ENCODE results near the gene SPATC1L.

The SPATC1L gene

GRCh38 chr21:46163380-46163779 is 20.9 kb downstream of the SPATC1L start:
- no peak overlapping the region for H3K4me3 ChIP-seq (ENCODE audit: low read depth in 1 of 2, low read length in 2 of 2)
- H3K27me3 ChIP-seq (ENCODE audit: low read depth, low read length): no peaks in the 10 kb centered on the region
- H3K4me1 ChIP-seq (ENCODE audit: control insufficient read depth in 1 of 2, insufficient read depth in 2 of 2, low read length in 2 of 2): no peaks in the 10 kb centered on the region
- no peaks in the 10 kb centered on the region for H3K36me3 ChIP-seq (ENCODE audit: control insufficient read depth in 1 of 2, insufficient read depth in 2 of 2, low read length in 2 of 2)
- no peak overlapping the region for H3K27ac ChIP-seq (ENCODE audit: low read length)
- no peaks in the 10 kb centered on the region for H3K9me3 ChIP-seq (ENCODE audit: control insufficient read depth in 1 of 2, low read length in 2 of 2)

GRCh38 chr21:46161633-46162592 is 22.3 kb downstream of the SPATC1L start:
- H3K27ac ChIP-seq (ENCODE audit: low read length): no peak overlapping the region
- H3K36me3 ChIP-seq (ENCODE audit: control insufficient read depth in 1 of 2, insufficient read depth in 2 of 2, low read length in 2 of 2): no peaks in the 10 kb centered on the region
- peak overlapping the region in 1 of 2 donors; percentile 28 for H3K4me3 ChIP-seq (ENCODE audit: low read depth in 1 of 2, low read length in 2 of 2)
- H3K27me3 ChIP-seq (ENCODE audit: low read depth, low read length): no peaks in the 10 kb centered on the region
- H3K4me1 ChIP-seq (ENCODE audit: control insufficient read depth in 1 of 2, insufficient read depth in 2 of 2, low read length in 2 of 2): no peaks in the 10 kb centered on the region
- no peaks in the 10 kb centered on the region for H3K9me3 ChIP-seq (ENCODE audit: control insufficient read depth in 1 of 2, low read length in 2 of 2)

- Histone ChIP-seq H3K27ac (ENCODE audit: low read length) (no peak overlapping the region), H3K4me1 (ENCODE audit: control insufficient read depth in 1 of 2, insufficient read depth in 2 of 2, low read length in 2 of 2) (no peaks in the 10 kb centered on the region), H3K27me3 (ENCODE audit: low read depth, low read length) (no peaks in the 10 kb centered on the region), H3K9me3 (ENCODE audit: control insufficient read depth in 1 of 2, low read length in 2 of 2) (no peaks in the 10 kb centered on the region), H3K4me3 (ENCODE audit: low read depth in 1 of 2, low read length in 2 of 2) (peak overlapping the region in 1 of 2 donors; percentile 28), H3K36me3 (ENCODE audit: control insufficient read depth in 1 of 2, insufficient read depth in 2 of 2, low read length in 2 of 2) (no peaks in the 10 kb centered on the region)
Observed at GRCh38 chr21:46160907-46161632, 23.2 kb downstream of the SPATC1L start.

DNA sequence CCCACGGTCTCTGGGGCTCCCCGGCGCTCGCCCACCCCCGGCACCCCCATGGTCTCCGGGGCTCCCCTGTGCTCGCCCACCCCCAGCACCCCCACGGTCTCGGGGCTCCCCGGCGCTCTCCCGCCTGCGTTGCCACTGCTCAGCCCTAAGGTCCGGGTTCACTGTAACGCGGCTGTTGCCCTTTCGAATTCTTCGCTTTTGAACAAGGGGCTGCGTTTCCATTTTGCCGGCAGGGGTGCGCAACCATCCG is 23.7 kb downstream of the SPATC1L start:
- Histone ChIP-seq H3K27me3 (ENCODE audit: low read depth, low read length) (no peaks in the 10 kb centered on the region), H3K36me3 (ENCODE audit: control insufficient read depth in 1 of 2, insufficient read depth in 2 of 2, low read length in 2 of 2) (no peaks in the 10 kb centered on the region), H3K4me3 (ENCODE audit: low read depth in 1 of 2, low read length in 2 of 2) (no peak overlapping the region), H3K27ac (ENCODE audit: low read length) (no peak overlapping the region), H3K4me1 (ENCODE audit: control insufficient read depth in 1 of 2, insufficient read depth in 2 of 2, low read length in 2 of 2) (no peaks in the 10 kb centered on the region), H3K9me3 (ENCODE audit: control insufficient read depth in 1 of 2, low read length in 2 of 2) (no peaks in the 10 kb centered on the region)

GRCh38 chr21:46159841-46160656 is 24.2 kb downstream of the SPATC1L start:
- no peak overlapping the region for H3K27ac ChIP-seq (ENCODE audit: low read length)

GRCh38 chr21:46159390-46159789 is 24.9 kb downstream of the SPATC1L start:
- H3K27ac ChIP-seq (ENCODE audit: low read length): no peak overlapping the region
- H3K4me3 ChIP-seq (ENCODE audit: low read depth in 1 of 2, low read length in 2 of 2): no peak overlapping the region
- no peaks in the 10 kb centered on the region for H3K27me3 ChIP-seq (ENCODE audit: low read depth, low read length)
- no peaks in the 10 kb centered on the region for H3K36me3 ChIP-seq (ENCODE audit: control insufficient read depth in 1 of 2, insufficient read depth in 2 of 2, low read length in 2 of 2)
- no peaks in the 10 kb centered on the region for H3K9me3 ChIP-seq (ENCODE audit: control insufficient read depth in 1 of 2, low read length in 2 of 2)
- no peaks in the 10 kb centered on the region for H3K4me1 ChIP-seq (ENCODE audit: control insufficient read depth in 1 of 2, insufficient read depth in 2 of 2, low read length in 2 of 2)

More at GRCh38 chr21:46159841-46160656, 24.2 kb downstream of the SPATC1L start:
- Histone ChIP-seq H3K27me3 (ENCODE audit: low read depth, low read length) (no peaks in the 10 kb centered on the region), H3K9me3 (ENCODE audit: control insufficient read depth in 1 of 2, low read length in 2 of 2) (no peaks in the 10 kb centered on the region), H3K36me3 (ENCODE audit: control insufficient read depth in 1 of 2, insufficient read depth in 2 of 2, low read length in 2 of 2) (no peaks in the 10 kb centered on the region), H3K4me1 (ENCODE audit: control insufficient read depth in 1 of 2, insufficient read depth in 2 of 2, low read length in 2 of 2) (no peaks in the 10 kb centered on the region), H3K4me3 (ENCODE audit: low read depth in 1 of 2, low read length in 2 of 2) (no peak overlapping the region)

DNA sequence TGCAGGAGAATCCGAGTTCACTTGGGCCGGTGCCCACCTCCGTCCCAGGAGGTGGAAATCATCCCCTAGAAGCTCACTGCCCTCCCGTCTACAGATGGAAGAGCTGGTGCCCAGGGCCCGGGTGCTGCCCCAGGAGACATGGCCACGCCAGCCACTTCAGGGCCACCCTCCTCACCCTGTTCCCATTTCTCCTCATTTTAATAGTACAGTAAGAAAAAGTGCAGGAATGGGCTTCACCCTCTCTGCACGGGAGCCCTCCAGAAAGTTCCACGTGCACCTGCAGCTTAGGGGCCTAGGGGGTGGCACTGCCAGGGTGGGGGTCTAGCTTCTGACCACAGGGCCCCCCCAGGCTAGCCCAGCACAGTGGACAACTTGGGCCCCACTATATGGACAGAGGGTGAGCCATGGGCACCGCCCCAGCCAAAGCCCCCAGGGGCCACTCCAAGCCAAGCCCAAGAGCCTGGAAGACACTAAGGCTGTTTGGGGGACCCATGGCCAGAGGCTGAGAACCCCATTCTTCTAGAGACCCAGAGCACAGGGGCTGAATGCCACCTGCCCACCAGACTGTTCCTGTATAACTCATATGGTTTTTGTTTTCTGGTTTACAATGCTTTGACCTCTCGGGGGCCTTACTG is 25.5 kb downstream of the SPATC1L start:
- Histone ChIP-seq H3K27me3 (ENCODE audit: low read depth, low read length) (no peaks in the 10 kb centered on the region), H3K4me1 (ENCODE audit: control insufficient read depth in 1 of 2, insufficient read depth in 2 of 2, low read length in 2 of 2) (peaks cover 0 to 1% of the 10 kb centered on the region in 2 donors), H3K4me3 (ENCODE audit: low read depth in 1 of 2, low read length in 2 of 2) (no peak overlapping the region), H3K9me3 (ENCODE audit: control insufficient read depth in 1 of 2, low read length in 2 of 2) (no peaks in the 10 kb centered on the region), H3K36me3 (ENCODE audit: control insufficient read depth in 1 of 2, insufficient read depth in 2 of 2, low read length in 2 of 2) (no peaks in the 10 kb centered on the region), H3K27ac (ENCODE audit: low read length) (no peak overlapping the region)

- Histone ChIP-seq H3K4me1 (ENCODE audit: control insufficient read depth in 1 of 2, insufficient read depth in 2 of 2, low read length in 2 of 2) (peaks cover 0 to 6% of the 10 kb centered on the region in 2 donors), H3K27me3 (ENCODE audit: low read depth, low read length) (no peaks in the 10 kb centered on the region), H3K9me3 (ENCODE audit: control insufficient read depth in 1 of 2, low read length in 2 of 2) (no peaks in the 10 kb centered on the region), H3K27ac (ENCODE audit: low read length) (no peak overlapping the region), H3K36me3 (ENCODE audit: control insufficient read depth in 1 of 2, insufficient read depth in 2 of 2, low read length in 2 of 2) (no peaks in the 10 kb centered on the region), H3K4me3 (ENCODE audit: low read depth in 1 of 2, low read length in 2 of 2) (no peak overlapping the region)
Observed at GRCh38 chr21:46157987-46158451, 26.2 kb downstream of the SPATC1L start.

DNA sequence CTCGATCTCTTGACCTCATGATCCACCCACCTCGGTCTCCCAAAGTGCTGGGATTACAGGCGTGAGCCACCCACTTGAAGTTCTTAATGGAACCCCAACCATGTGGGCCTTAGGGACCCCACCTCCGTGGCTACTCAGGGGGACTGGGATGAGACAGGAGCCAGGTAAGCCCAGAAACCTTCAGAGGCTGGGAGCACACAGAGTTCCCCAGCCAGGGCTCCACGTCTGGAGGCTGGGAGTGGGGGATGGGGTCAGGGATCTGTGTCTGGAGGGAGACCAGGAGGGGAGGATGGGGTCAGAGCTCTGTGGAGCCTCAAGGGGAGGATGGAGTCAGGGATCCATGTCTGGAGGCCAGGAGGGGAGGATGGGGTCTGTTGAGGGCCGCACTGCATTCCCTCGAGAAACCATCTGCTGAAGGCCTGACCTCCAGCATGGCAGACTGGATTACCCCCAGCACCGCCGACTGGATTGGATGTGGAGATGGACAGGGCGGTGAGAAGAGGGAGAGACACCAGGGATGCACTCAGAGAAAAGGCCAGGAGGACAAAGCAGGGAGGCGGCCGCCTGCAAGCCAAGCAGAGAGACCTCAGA is 26.8 kb downstream of the SPATC1L start:
- no peak overlapping the region for H3K27ac ChIP-seq (ENCODE audit: low read length)
- H3K27me3 ChIP-seq (ENCODE audit: low read depth, low read length): no peaks in the 10 kb centered on the region
- no peaks in the 10 kb centered on the region for H3K36me3 ChIP-seq (ENCODE audit: control insufficient read depth in 1 of 2, insufficient read depth in 2 of 2, low read length in 2 of 2)
- no peaks in the 10 kb centered on the region for H3K9me3 ChIP-seq (ENCODE audit: control insufficient read depth in 1 of 2, low read length in 2 of 2)
- H3K4me1 ChIP-seq (ENCODE audit: control insufficient read depth in 1 of 2, insufficient read depth in 2 of 2, low read length in 2 of 2): peaks cover 0 to 6% of the 10 kb centered on the region in 2 donors
- no peak overlapping the region for H3K4me3 ChIP-seq (ENCODE audit: low read depth in 1 of 2, low read length in 2 of 2)

DNA sequence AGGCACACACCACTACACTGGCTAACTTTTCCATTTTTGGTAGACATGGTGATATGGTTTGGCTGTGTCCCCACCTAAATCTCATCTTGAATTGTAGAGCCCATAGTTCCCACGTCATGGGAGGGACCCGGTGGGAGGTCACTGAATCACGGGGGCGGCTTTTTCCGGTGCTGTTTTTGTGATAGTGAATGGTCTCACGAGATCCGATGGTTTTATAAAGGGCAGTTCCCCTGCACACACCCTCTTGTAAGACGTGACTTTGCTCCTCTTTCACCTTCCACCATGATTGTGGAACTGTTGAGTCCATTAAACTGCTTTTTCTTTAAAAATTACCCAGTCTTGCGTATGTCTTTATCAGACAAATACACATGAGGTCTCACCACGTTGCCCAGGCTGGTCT is 27.6 kb downstream of the SPATC1L start:
- Histone ChIP-seq H3K27me3 (ENCODE audit: low read depth, low read length) (no peaks in the 10 kb centered on the region), H3K27ac (ENCODE audit: low read length) (no peak overlapping the region), H3K36me3 (ENCODE audit: control insufficient read depth in 1 of 2, insufficient read depth in 2 of 2, low read length in 2 of 2) (no peaks in the 10 kb centered on the region), H3K4me1 (ENCODE audit: control insufficient read depth in 1 of 2, insufficient read depth in 2 of 2, low read length in 2 of 2) (peaks cover 0 to 6% of the 10 kb centered on the region in 2 donors), H3K9me3 (ENCODE audit: control insufficient read depth in 1 of 2, low read length in 2 of 2) (no peaks in the 10 kb centered on the region), H3K4me3 (ENCODE audit: low read depth in 1 of 2, low read length in 2 of 2) (no peak overlapping the region)

Data from muscle layer of duodenum (tissue), 2 donors.